Choroid plexus epithelial cell (primary cell): ENCODE data around the gene HSDL2.
"Not testable (repeated sequence)": the region's sequence is repeated elsewhere in the genome, so short reads cannot be mapped to it uniquely, and the experiment has no call there.

ENCODE experiments used
- DNase-seq: peaks from one replicate; pipeline ENCODE4 v3.0.0-alpha.2; 2010; ENCODE audit warnings: low read depth
- H3K4me3 ChIP-seq: 2 replicates; pipeline ENCODE4 v1.5.1; 2011; ENCODE audit warnings: low read depth, mild to moderate bottlenecking, control low read depth, low read length, moderate library complexity
- TF ChIP-seq, protein P1 (sequence below): conservative IDR thresholded peaks from 2 replicates; pipeline ENCODE4 v1.5.1; 2011; ENCODE audit warnings: low read depth, mild to moderate bottlenecking, control low read depth, inconsistent platforms, low read length, moderate library complexity

HSDL2 gene

GRCh38 chr9:112351184-112351583 is 28.7 kb upstream of the HSDL2 start:
- no peak overlapping the region for H3K4me3 ChIP-seq
- TF ChIP-seq, protein P1, sequence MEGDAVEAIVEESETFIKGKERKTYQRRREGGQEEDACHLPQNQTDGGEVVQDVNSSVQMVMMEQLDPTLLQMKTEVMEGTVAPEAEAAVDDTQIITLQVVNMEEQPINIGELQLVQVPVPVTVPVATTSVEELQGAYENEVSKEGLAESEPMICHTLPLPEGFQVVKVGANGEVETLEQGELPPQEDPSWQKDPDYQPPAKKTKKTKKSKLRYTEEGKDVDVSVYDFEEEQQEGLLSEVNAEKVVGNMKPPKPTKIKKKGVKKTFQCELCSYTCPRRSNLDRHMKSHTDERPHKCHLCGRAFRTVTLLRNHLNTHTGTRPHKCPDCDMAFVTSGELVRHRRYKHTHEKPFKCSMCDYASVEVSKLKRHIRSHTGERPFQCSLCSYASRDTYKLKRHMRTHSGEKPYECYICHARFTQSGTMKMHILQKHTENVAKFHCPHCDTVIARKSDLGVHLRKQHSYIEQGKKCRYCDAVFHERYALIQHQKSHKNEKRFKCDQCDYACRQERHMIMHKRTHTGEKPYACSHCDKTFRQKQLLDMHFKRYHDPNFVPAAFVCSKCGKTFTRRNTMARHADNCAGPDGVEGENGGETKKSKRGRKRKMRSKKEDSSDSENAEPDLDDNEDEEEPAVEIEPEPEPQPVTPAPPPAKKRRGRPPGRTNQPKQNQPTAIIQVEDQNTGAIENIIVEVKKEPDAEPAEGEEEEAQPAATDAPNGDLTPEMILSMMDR, result no peak
- no peak for DNase-seq

- no peak overlapping the region for H3K4me3 ChIP-seq
- TF ChIP-seq, protein P1, result no peak
Observed at GRCh38 chr9:112352209-112352608, 27.7 kb upstream of the HSDL2 start.

DNA sequence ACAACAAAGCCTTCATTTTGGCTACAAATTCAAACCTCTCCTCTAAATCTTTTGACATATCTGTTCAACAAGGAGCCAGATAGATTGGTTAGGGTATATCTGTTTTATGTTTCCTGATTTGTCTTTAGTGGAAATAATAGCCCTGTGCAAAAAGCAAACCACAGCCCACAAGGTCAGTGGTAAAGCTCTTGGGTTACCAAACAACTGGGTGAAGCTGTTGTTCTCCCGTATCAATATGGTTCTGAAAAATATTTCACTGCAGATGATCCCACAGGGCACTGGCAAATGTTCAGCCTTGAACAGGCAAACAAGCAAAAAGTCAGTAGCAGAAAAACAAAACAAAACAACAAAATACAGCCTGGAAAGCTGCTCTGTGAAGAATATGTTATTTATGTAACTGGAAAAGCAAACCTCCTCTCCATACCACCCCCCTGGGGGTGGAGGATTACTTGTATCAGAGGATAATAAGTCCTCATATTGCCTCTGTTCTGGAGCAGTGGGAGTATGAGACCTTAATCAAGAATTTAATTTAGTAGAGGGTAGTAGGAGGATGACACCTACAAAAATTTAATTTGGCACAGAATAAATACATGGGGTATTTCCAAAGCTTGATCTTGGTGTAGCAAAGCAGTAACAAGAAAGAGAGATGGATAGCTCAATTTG is 25.7 kb upstream of the HSDL2 start:
- TF ChIP-seq, protein P1, result no peak
- peak; percentile 26 for DNase-seq
- no peak overlapping the region for H3K4me3 ChIP-seq

More at GRCh38 chr9:112352209-112352608, 27.7 kb upstream of the HSDL2 start:
- no peak for DNase-seq

GRCh38 chr9:112355427-112355897 is 24.4 kb upstream of the HSDL2 start:
- no peak for DNase-seq
- TF ChIP-seq, protein P1, result no peak
- no peak overlapping the region for H3K4me3 ChIP-seq

- TF ChIP-seq, protein P1, result no peak
- no peak overlapping the region for H3K4me3 ChIP-seq
- peak; percentile 42 for DNase-seq
Observed at GRCh38 chr9:112360047-112360804, 19.7 kb upstream of the HSDL2 start.

DNA sequence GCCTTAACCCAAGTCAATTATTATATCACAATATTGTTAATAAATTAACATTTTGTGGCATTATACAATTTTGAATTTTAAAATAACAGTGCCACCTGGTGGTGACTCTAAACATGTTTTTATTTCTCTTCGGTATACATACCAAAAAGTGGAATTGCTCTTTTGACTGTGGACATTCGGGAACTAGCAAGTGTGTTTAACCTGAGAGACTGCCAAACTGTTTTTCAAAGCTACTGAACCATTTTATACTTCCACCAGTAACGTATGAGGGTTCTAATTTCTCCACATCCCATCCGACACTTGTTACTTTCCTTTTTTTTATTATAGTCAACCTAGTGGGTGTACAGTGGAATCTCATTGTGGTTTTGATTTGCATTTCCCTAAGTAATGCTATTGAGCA is 18.3 kb upstream of the HSDL2 start:
- TF ChIP-seq, protein P1, result peak; percentile 38
- peak; percentile 66 for DNase-seq
- H3K4me3 ChIP-seq, result no peak overlapping the region

DNA sequence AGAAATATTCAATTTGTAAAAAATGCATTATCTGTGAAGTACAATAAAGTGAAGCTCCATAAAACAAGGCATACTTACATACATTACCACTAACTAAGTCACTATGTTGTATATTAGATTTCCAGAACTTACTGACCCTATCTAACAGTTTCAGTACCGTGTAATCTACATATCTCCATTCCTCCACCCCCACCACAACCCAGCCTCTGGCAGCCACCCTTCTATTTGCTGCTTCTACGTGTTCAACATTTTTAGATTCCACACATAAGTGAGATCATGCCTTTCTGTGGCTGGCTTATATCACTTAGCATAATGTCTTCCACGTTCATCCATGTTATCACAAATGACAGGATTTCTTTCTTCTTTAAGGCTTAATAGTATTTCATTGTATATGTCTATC is 15.1 kb upstream of the HSDL2 start:
- TF ChIP-seq, protein P1, result no peak
- DNase-seq, result no peak
- no peak overlapping the region for H3K4me3 ChIP-seq

DNA sequence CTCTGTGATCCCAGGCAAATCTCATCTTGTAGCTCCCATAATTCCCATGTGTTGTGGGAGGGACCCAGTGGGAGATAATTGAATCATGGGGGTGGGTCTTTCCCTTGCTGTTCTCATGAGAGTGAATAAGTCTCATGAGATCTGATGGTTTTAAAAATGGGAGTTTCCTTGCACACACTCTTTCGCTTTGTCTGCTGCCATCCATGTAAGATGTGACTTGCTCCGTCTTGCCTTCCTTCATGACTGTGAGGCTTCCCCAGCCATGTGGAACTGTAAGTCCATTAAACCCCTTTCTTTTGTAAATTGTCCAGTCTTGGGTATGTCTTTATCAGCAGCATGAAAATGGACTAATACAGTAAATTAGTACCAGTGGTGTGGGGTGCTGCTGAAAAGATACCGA is 14.7 kb upstream of the HSDL2 start:
- DNase-seq, H3K4me3 ChIP-seq: not testable (repeated sequence)
